HepG2 (cell line): ENCODE data around the gene ECE2. TPM values are rescaled to one million over a fixed set of nuclear protein-coding genes. Genes with fewer than 3 reads are reported as not detected.

Experiments used
- CREM ChIP-seq, 2 experiments: sonication (generic) in 1 of 2; formaldehyde crosslinking in 1 of 2; IDR thresholded peaks; 2 replicates each; pipeline versions ENCODE4 v1.4.0 to v1.6.1; 2016 to 2020; ENCODE audit warnings: antibody characterized with exemption in 1 of 2, mild to moderate bottlenecking in 1 of 2, missing genetic modification reagents in 1 of 2
- HCFC1 ChIP-seq: fragments of 150-350 bp; IDR thresholded peaks from 2 replicates; pipeline ENCODE4 v1.6.1; 2014; ENCODE audit warnings: low read depth, low read length
- MAF1 ChIP-seq: sonication (generic); formaldehyde crosslinking; IDR thresholded peaks from 2 replicates; pipeline ENCODE4 v1.5.0; 2020; ENCODE audit warnings: missing genetic modification reagents, borderline replicate concordance
- NFRKB ChIP-seq: fragments of 450-650 bp; IDR thresholded peaks from 2 replicates; pipeline ENCODE4 v1.6.1; 2017
- NONO ChIP-seq, 2 experiments: fragments of 450-650 bp in 1 of 2; sonication (generic) in 1 of 2; formaldehyde crosslinking in 1 of 2; IDR thresholded peaks in 1 of 2; conservative IDR thresholded peaks in 1 of 2; 2 replicates each; pipeline versions ENCODE4 v1.6.1 to v1.8.0; 2017 to 2022; ENCODE audit warnings: mild to moderate bottlenecking in 1 of 2, missing genetic modification reagents in 1 of 2, moderate library complexity in 1 of 2
- RBM22 ChIP-seq: fragments of 200-400 bp; formaldehyde crosslinking; optimal IDR thresholded peaks from 2 replicates; pipeline ENCODE3; 2017; ENCODE audit warnings: mild to moderate bottlenecking, low read length, moderate library complexity
- SALL2 ChIP-seq: sonication (generic); formaldehyde crosslinking; IDR thresholded peaks from 2 replicates; pipeline ENCODE4 v1.8.1; 2023; ENCODE audit warnings: mild to moderate bottlenecking, missing genetic modification reagents, inconsistent platforms
- SPEN ChIP-seq: sonication (generic); formaldehyde crosslinking; IDR thresholded peaks from 2 replicates; pipeline ENCODE4 v1.5.1; 2020; ENCODE audit warnings: low read depth, mild to moderate bottlenecking, missing genetic modification reagents
- SUZ12 ChIP-seq: fragments of 150-350 bp; IDR thresholded peaks from 2 replicates; pipeline ENCODE4 v1.6.1; 2014; ENCODE audit warnings: low read depth, low read length
- ZFP82 ChIP-seq: sonication (generic); formaldehyde crosslinking; IDR thresholded peaks from 2 replicates; pipeline ENCODE4 v1.5.1; 2020; ENCODE audit warnings: mild to moderate bottlenecking, missing genetic modification reagents, borderline replicate concordance
- ZFX ChIP-seq: sonication (generic); formaldehyde crosslinking; IDR thresholded peaks from 2 replicates; pipeline ENCODE4 v1.4.0; 2020; ENCODE audit warnings: mild to moderate bottlenecking, low read depth, missing genetic modification reagents, moderate library complexity
- ZNF17 ChIP-seq: sonication (generic); formaldehyde crosslinking; IDR thresholded peaks from 2 replicates; pipeline ENCODE4 v1.5.0; 2020; ENCODE audit warnings: mild to moderate bottlenecking, missing genetic modification reagents
- ZNF430 ChIP-seq: sonication (generic); formaldehyde crosslinking; IDR thresholded peaks from 2 replicates; pipeline ENCODE4 v1.9.0; 2021; ENCODE audit warnings: mild to moderate bottlenecking, missing genetic modification reagents
- polyA plus RNA-seq, 8 experiments: library from polyadenylated mRNA; depleted of rRNA in 3 of 8; stranded (reverse) in 7 of 8; unstranded in 1 of 8; fragments of >200 nt; fragmentation: Illumina TruSeq in 4 of 8; extraction: Trizol in 4 of 8; gene quantifications; 2 replicates each; pipeline versions ENCODE4 v1.2.1 to v1.2.3, GENCODE V29; 2011 to 2016; ENCODE audit warnings: low read depth in 4 of 8, missing spikeins in 1 of 8, mixed read lengths in 1 of 8; ENCODE audit not compliant: insufficient read depth in 1 of 8
- total RNA-seq, 5 experiments: library from RNA; depleted of rRNA; stranded (reverse); fragments of >200 nt; fragmentation: Illumina TruSeq; extraction: Trizol; gene quantifications; 2 replicates each; pipeline ENCODE4 v1.2.3, GENCODE V29; 2016; ENCODE audit warnings: low read depth in 1 of 5
- TF ChIP-seq, protein P1 (sequence below): sonication (generic); formaldehyde crosslinking; IDR thresholded peaks from 2 replicates; pipeline ENCODE4 v1.5.0; 2020; ENCODE audit warnings: missing genetic modification reagents
- TF ChIP-seq, protein P2 (sequence below): sonication (generic); formaldehyde crosslinking; IDR thresholded peaks from 2 replicates; pipeline ENCODE4 v1.4.0; 2020; ENCODE audit warnings: mild to moderate bottlenecking, missing genetic modification reagents
- TF ChIP-seq, protein P3 (sequence below): sonication (generic); formaldehyde crosslinking; IDR thresholded peaks from 2 replicates; pipeline ENCODE4 v1.5.1; 2020; ENCODE audit warnings: mild to moderate bottlenecking, missing genetic modification reagents, moderate library complexity
- TF ChIP-seq, protein P4 (sequence below): sonication (generic); formaldehyde crosslinking; IDR thresholded peaks from 2 replicates; pipeline ENCODE4 v1.4.0; 2020; ENCODE audit warnings: mild to moderate bottlenecking, missing genetic modification reagents
- TF ChIP-seq, protein P5 (sequence below): IDR thresholded peaks from 2 replicates; pipeline ENCODE4 v1.6.1; 2016

The ECE2 gene
- total and polyA plus RNA-seq, 2 of the 13 experiments (the other 11 are each of a cell fraction or from before 2014, with no cell fraction given) = not detected

DNA sequence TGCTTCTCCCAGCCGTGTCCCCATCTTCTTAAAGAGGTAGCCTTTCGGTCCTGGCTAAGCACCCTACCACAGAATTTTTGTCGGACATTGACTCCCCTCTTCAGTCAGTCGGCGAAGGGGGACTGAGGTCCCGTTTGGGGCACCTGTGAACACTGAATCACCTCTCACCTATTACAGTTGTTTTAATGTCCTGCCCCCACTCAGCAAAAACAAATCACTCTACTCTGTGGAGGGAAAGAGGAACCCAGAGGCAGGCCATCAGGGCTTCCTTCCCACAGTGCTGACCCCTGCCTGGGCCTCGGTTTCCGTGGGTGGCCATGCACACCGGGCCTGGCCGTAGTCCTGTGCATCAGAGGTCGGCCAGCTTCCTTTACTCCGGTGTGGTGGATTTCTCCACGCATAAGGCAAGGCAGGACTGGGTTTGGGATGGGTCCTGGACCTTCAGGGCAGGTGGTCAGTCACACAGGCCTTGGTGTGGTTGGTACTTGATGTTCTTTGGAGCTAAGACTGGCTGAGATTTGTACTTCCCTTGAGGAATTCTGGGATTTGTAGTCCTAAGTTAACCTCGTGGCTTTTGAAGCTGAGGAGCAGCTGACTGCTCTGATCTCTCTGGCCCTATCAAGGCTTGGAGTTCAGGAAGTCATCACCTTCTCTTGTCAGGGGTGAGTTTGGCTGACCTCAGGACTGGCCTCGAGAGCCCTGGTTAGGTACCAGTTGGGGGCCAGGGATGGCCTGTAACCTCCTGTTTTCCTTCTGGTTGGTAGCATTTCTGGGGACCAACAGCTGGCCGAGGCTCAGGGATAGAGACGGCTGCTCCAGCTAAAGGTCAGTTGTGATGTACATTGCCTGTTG lies 61.0 kb downstream of the ECE2 start (continued):
- TF ChIP-seq ZNF430 (CRISPR knock-in tag) (0 out of 2 replicates have a peak, but pooled peaks have one; percentile 16), ZNF17 (CRISPR knock-in tag) (no peak), HCFC1 (peak; percentile 60; the same call in 1 of the 2 replicates), MAF1 (CRISPR knock-in tag) (no peak), RBM22 (no peak), CREM (IDR thresholded peaks at IDR 0.05) (peak; percentile 38; the same call in 1 of the 2 replicates), CREM (CRISPR knock-in tag; IDR thresholded peaks at IDR 0.05) (no peak), ZFP82 (0 out of 2 replicates have a peak, but pooled peaks have one; percentile 27), SALL2 (no peak), SPEN (0 out of 2 replicates have a peak, but pooled peaks have one; percentile 7), NONO (IDR thresholded peaks at IDR 0.05) (no peak), NONO (CRISPR knock-in tag; conservative IDR thresholded peaks at IDR 0.05) (peak; percentile 26; the same call in 1 of the 2 replicates), NFRKB (no peak), ZFX (peak; percentile 88; the same call in 1 of the 2 replicates), SUZ12 (peak; percentile 27; the same call in 1 of the 2 replicates)
- TF ChIP-seq, protein P1, sequence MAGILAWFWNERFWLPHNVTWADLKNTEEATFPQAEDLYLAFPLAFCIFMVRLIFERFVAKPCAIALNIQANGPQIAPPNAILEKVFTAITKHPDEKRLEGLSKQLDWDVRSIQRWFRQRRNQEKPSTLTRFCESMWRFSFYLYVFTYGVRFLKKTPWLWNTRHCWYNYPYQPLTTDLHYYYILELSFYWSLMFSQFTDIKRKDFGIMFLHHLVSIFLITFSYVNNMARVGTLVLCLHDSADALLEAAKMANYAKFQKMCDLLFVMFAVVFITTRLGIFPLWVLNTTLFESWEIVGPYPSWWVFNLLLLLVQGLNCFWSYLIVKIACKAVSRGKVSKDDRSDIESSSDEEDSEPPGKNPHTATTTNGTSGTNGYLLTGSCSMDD = no peak
- TF ChIP-seq, protein P2, sequence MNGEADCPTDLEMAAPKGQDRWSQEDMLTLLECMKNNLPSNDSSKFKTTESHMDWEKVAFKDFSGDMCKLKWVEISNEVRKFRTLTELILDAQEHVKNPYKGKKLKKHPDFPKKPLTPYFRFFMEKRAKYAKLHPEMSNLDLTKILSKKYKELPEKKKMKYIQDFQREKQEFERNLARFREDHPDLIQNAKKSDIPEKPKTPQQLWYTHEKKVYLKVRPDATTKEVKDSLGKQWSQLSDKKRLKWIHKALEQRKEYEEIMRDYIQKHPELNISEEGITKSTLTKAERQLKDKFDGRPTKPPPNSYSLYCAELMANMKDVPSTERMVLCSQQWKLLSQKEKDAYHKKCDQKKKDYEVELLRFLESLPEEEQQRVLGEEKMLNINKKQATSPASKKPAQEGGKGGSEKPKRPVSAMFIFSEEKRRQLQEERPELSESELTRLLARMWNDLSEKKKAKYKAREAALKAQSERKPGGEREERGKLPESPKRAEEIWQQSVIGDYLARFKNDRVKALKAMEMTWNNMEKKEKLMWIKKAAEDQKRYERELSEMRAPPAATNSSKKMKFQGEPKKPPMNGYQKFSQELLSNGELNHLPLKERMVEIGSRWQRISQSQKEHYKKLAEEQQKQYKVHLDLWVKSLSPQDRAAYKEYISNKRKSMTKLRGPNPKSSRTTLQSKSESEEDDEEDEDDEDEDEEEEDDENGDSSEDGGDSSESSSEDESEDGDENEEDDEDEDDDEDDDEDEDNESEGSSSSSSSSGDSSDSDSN = peak; percentile 29; the same call in 1 of the 2 replicates
- TF ChIP-seq, protein P3, sequence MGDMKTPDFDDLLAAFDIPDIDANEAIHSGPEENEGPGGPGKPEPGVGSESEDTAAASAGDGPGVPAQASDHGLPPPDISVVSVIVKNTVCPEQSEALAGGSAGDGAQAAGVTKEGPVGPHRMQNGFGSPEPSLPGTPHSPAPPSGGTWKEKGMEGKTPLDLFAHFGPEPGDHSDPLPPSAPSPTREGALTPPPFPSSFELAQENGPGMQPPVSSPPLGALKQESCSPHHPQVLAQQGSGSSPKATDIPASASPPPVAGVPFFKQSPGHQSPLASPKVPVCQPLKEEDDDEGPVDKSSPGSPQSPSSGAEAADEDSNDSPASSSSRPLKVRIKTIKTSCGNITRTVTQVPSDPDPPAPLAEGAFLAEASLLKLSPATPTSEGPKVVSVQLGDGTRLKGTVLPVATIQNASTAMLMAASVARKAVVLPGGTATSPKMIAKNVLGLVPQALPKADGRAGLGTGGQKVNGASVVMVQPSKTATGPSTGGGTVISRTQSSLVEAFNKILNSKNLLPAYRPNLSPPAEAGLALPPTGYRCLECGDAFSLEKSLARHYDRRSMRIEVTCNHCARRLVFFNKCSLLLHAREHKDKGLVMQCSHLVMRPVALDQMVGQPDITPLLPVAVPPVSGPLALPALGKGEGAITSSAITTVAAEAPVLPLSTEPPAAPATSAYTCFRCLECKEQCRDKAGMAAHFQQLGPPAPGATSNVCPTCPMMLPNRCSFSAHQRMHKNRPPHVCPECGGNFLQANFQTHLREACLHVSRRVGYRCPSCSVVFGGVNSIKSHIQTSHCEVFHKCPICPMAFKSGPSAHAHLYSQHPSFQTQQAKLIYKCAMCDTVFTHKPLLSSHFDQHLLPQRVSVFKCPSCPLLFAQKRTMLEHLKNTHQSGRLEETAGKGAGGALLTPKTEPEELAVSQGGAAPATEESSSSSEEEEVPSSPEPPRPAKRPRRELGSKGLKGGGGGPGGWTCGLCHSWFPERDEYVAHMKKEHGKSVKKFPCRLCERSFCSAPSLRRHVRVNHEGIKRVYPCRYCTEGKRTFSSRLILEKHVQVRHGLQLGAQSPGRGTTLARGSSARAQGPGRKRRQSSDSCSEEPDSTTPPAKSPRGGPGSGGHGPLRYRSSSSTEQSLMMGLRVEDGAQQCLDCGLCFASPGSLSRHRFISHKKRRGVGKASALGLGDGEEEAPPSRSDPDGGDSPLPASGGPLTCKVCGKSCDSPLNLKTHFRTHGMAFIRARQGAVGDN (CRISPR knock-in tag) = peak; percentile 66
- TF ChIP-seq, protein P4, sequence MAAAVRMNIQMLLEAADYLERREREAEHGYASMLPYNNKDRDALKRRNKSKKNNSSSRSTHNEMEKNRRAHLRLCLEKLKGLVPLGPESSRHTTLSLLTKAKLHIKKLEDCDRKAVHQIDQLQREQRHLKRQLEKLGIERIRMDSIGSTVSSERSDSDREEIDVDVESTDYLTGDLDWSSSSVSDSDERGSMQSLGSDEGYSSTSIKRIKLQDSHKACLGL (CRISPR knock-in tag) = 0 out of 2 replicates have a peak, but pooled peaks have one; percentile 27
- TF ChIP-seq, protein P5, sequence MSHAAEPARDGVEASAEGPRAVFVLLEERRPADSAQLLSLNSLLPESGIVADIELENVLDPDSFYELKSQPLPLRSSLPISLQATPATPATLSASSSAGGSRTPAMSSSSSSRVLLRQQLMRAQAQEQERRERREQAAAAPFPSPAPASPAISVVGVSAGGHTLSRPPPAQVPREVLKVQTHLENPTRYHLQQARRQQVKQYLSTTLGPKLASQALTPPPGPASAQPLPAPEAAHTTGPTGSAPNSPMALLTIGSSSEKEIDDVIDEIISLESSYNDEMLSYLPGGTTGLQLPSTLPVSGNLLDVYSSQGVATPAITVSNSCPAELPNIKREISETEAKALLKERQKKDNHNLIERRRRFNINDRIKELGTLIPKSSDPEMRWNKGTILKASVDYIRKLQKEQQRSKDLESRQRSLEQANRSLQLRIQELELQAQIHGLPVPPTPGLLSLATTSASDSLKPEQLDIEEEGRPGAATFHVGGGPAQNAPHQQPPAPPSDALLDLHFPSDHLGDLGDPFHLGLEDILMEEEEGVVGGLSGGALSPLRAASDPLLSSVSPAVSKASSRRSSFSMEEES (CRISPR knock-in tag) = 0 out of 2 replicates have a peak, but pooled peaks have one; percentile 13
